ENCODE results near the gene PRSS22.

DNA sequence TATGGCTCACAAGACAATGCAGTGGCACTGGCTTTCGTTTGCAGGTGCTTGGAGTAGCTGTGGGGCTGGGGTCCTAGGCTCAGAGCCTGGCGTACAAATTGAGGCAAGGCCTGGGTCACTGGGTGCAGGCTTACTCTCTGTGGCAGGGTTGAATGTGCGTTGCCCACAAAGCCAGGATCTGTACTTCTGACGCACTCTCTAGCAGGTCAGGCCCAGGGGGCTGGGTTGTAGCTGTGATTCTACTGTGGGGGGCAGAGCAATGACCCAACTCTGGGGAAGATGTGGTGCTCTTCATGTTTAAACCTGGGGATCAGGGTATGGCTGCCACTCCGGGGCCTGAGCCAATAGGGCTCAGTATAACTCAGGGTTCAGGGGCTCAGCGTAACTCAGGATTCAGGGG lies 47.3 kb downstream of the PRSS22 start:
- TF ChIP-seq, protein P1, sequence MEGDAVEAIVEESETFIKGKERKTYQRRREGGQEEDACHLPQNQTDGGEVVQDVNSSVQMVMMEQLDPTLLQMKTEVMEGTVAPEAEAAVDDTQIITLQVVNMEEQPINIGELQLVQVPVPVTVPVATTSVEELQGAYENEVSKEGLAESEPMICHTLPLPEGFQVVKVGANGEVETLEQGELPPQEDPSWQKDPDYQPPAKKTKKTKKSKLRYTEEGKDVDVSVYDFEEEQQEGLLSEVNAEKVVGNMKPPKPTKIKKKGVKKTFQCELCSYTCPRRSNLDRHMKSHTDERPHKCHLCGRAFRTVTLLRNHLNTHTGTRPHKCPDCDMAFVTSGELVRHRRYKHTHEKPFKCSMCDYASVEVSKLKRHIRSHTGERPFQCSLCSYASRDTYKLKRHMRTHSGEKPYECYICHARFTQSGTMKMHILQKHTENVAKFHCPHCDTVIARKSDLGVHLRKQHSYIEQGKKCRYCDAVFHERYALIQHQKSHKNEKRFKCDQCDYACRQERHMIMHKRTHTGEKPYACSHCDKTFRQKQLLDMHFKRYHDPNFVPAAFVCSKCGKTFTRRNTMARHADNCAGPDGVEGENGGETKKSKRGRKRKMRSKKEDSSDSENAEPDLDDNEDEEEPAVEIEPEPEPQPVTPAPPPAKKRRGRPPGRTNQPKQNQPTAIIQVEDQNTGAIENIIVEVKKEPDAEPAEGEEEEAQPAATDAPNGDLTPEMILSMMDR (conservative IDR thresholded peaks at IDR 0.05 in 1 of 2, IDR thresholded peaks at IDR 0.05 in 1 of 2; ENCODE audit: extremely low read depth in 1 of 2, insufficient read depth in 1 of 2, low read depth in 1 of 2, low read length in 2 of 2), result no peak
- no peak for TF ChIP-seq EZH2 (IDR thresholded peaks at IDR 0.05; ENCODE audit: borderline replicate concordance, low read length)
